Mesenteric fat pad (tissue), 1 donor: ENCODE measurements around the gene PLA2G2F. TPM values are rescaled to one million over a fixed set of nuclear protein-coding genes. Genes with fewer than 3 reads are reported as not detected.

Source experiments
- DNase-seq: peaks from one replicate; pipeline ENCODE4 v3.0.0-alpha.2; 2020; ENCODE audit warnings: low spot score
- total RNA-seq: library from RNA; stranded (reverse); fragmentation: NEBNext Ultra II Directional; extraction: Animal tissue kit (Norgen Biotek cat#: 25700); gene quantifications from one replicate; pipeline ENCODE4 v1.2.1, GENCODE V29; 2021
- donor health status: DM: yes; HTN: yes; CAD: no.

Gene PLA2G2F
- total RNA-seq, 1 donor from 2014 or later, result not detected

GRCh38 chr1:20112279-20113000, 26.7 kb upstream of the PLA2G2F start:
- DNase-seq, result peak; percentile 57

- peak; percentile 65 for DNase-seq
These were observed 25.0 kb upstream of the PLA2G2F start for GRCh38 chr1:20114021-20114648.

DNA sequence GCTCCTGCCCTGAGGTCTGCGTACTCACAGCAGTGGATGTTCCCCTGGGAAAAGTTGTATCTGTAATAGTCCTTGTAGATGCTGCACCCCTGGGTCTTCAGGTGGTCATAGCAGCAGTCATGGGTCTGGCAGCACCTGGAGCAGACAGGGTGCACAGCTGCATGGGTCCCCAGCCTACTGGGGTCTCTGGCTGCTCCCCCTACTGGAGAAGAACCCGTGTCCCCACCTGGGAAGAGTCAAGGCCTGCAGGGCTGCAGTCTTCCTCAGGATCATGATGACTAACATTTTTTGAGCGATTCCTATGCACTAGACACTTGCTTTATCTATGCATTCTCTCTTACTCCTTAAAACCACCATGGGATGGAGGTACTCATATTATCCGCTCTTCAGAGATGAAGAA, 23.6 kb upstream of the PLA2G2F start:
- peak; percentile 39 for DNase-seq

DNA sequence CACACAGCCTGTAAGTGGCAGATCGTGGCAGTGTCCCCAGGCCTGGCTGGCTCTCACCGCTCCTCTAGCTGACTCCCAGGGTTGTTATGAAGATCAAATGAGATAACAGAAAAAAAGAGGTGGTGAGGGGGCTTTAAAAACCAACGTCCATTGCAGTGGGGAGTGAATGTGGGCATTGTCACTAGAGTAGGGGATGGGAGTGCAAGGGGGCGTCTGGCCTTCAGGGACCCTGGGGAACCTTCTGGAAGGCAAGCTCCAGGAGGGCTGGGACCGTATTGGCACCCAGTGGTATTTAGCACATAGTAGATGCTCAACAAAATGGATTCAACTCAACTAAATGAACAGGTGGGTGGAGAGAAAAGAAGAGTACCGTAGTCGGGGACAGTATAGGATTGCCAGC, 23.2 kb upstream of the PLA2G2F start:
- DNase-seq, result peak; percentile 53

GRCh38 chr1:20117236-20117635, 21.9 kb upstream of the PLA2G2F start:
- DNase-seq, result no peak

GRCh38 chr1:20119347-20119746, 19.8 kb upstream of the PLA2G2F start, which contains the start of gene PLA2G2D:
PLA2G2D (minus strand) TSS chr1:20119536; CDS start chr1:20119498, 38 bp downstream.
- DNase-seq, result no peak

DNA sequence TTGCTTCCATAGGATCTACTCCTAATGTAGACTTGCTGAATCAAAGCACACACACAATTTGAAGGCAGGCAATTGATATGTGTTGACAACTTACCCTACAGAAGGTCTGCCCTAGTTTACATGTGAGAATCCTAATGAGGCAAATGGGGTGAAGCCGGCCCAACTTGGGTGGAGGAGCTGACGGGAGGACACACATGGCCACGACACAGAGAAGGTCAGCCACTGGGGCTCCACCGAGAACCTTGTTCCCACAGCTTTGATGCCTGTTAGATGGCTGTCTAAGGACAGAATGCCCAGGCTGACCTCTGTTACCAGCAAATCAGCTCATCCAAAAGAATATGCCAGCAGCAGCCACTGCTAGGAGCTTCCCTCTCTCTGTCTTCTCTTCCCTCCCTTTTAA, 18.3 kb upstream of the PLA2G2F start:
- peak; percentile 60 for DNase-seq

DNA sequence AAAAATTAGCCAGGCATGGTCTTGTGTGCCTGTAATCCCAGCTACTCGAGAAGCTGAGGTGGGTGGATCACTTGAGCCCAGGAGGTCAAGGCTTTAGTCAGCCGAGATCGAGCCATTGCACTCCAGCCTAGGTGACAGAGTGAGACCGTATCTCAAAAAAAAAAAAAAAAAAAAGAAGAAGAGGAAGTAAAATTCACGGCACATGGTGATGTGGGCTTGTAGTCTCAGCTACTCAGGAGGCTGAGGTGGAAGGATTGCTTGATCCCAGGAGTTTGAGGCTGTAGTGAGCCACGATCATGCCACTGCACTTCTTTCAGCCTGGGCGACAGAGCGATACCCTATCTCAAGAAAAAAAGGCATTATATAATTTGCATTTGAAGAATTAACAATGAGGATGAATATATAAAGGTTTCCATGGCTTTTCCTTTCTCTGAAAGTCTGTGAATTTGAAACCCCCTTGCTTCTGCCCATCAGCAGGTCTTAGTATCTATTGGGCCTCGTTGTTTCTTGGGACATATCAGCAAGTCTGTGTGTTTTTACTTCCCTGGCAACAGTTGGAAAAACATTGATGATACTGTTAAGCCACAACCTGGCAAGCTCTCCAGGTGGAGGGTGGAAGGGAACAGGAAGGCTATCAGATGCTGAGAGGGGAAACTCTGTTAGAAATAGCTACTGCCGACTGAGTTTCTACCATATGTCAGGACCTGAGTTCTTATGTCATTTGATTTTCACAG, 15.2 kb upstream of the PLA2G2F start:
- DNase-seq, result no peak

DNA sequence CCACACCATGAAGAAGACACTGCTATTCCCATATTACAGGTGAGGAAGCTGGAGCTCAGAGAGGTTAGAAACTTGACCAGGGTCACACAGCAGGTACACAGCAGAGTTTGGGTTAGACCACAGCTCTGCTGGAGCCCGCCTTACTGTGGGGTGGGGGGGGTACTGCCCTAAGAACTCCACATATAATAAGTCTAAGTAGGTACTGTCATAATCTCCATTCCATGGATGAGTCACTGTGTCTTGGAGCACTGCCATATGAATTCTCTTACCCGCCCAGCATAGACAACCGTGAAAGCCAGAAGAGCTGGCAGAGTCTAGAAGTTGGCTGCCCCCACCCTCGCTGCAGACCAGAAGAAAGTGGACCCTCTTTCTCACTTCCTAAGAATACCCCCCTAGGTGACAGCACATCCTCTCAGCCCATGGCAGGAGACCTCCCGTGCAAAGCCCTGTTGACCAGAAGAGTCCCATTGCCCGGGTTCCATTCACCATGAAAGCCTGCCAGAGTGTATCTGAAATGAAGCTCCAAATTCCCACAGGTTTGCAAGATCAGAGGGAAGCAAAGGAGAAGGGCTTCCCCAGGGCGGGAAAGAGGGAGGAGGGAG, 14.6 kb upstream of the PLA2G2F start:
- DNase-seq, result peak; percentile 47

GRCh38 chr1:20125100-20125499, 14.0 kb upstream of the PLA2G2F start:
- DNase-seq, result peak; percentile 22

GRCh38 chr1:20126041-20126805, 12.9 kb upstream of the PLA2G2F start:
- DNase-seq, result peak; percentile 55

GRCh38 chr1:20126806-20127440, 12.2 kb upstream of the PLA2G2F start:
- peak; percentile 74 for DNase-seq

DNA sequence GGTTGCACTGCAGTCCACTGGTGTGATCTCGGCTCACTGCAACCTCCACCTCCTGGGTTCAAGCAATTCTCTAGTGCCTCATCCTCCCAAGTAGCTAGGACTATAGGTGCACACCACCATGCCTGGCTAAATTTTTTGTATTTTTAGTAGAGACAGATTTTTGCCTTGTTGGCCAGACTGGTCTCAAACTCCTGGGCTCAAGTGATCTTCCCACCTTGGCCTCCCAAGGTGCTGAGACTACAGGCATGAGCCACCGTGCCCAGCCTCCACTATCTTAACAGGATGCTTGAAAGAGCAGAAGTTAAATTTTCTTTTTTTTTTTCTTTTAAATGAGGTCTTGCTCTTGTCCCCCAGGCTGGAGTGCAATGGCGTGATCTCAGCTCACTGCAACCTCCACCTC, 8.6 kb upstream of the PLA2G2F start:
- peak; percentile 9 for DNase-seq

DNA sequence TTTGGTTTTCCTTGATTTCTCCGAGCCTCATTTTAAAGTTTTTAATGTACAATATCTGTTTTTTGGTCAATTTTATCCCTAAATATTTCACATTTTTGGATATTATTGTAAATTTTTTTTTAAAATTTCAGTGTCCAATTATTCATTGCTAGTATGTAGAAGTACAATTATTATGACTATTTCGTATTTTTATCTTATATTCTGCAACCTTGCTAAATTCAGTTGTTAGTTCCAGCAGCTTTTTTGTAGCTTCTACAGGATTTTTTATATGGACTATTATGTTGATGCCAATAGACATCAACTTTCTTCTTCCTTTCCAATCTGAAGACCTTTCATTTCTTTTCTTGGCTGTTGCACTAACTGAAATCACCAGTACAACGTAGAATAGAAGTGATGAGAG, 4.1 kb upstream of the PLA2G2F start:
- DNase-seq, result no peak

DNA sequence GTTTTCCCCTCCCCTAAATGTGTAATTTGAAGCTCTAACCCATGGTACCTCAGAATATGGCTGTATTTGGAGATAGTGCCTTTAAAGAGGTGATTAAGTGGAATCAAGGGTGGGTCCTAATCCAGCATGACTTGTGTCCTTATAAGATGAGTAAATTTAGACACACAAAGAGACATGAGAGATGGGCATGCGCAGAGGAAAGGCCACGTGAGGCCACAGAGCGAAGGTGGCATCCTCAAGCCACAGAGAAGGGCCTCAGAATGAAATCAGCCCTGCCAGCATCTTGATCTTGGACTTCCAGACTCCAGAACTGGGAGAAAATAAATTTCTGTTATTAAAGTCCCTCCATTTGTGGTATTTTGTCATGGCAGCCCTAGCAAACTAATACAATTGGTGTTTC, 2.9 kb upstream of the PLA2G2F start:
- DNase-seq, result no peak

GRCh38 chr1:20137055-20137454, 2.1 kb upstream of the PLA2G2F start:
- no peak for DNase-seq

GRCh38 chr1:20137604-20138003, 1.5 kb upstream of the PLA2G2F start:
- no peak for DNase-seq

DNA sequence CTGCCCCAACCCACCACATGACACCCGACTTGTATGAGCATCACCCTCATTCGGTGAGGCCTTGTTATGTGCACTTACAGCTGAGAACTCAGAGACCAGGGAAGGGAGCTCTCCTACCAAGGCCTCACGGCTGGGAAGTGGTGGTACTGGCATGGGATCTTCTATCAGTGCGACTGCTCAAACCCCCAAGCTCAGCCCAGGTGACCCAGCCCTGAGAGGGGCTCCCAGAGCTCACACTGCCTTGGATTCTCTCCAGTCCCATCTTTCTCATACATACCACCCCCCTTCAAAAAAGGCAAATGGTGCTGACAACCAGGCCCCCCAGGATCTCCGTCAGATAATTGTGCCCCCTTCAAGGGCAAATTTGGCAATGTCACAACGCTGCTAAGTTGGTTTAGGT, 777 bp upstream of the PLA2G2F start:
- DNase-seq, result no peak

DNA sequence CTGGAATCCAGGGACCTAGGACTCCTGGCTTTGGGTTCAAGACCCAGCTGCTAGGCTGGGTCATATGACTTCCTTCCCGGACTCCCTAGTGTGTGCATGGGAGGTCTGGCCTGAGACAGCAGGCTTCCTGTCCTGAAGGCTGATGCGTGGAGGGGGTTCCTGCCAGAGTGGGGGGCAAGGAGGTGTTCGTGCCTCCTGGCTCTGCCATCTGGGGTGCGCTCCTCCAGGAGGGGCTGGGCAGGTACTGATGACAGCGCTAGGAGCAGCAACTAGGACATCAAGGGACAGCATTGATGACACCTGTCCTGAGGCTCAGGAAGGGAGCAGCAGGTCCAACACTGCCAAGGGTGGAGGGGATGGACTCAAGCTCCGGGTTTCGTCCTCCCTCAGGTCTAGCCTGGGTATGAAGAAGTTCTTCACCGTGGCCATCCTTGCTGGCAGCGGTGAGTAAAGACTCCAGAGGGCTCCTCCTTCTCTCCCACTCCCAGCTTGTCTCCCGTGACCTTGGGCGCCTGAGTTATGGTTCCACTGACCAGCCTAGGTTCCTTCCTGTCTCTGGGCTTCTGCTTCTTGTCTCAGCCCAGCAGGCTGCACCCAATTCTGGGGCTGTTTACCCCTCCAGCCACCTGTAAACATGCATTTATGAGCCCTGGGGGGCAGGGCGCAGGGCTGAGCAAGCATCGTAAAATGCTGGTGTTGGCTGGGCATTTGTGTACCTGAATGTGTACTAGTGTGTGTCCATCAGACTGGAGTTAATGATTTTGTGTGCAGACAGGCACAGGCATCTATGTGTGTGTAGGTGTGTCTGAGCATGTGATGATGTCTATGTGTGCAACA, 871 bp downstream of the PLA2G2F start:
- DNase-seq, result no peak

- no peak for DNase-seq
These were observed 1.9 kb downstream of the PLA2G2F start for GRCh38 chr1:20141001-20141400.
